Retina (tissue), 1 donor: ENCODE measurements around the gene PUM1.

Experiments used
- DNase-seq: peaks from one replicate; pipeline ENCODE4 v3.0.0-alpha.2; 2016

The PUM1 gene

DNA sequence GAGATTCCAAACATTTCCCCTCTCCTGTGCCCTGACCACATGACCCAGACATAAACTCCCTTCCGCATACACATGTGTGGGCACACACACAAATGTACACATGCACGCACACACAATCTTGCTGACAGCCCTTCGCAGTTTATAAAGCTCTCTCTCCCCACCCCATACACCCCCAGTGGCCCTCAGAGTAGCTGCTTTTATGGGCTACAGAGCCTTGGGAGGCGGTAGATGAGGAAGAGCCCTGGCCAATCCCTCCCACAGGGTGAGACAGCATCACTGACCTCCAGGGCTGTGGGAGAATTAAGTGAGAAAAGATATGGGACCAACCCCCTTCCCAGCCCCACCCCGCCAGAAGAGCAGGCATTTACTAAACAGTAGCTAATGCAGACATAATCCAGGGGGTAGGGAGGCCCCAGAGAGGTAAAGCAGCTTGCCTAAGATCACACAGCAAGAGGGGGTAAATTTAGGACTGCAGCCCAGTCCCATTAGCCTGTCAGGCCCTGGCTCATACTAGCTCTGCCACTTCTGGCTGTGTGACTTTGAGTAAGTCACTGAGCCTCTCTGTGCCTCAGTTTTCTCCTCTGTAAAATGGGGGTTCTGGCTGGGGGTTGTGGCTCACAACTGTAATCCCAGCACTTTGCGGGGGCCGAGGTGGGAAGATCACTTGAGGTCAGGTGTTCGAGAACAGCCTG lies 162.0 kb downstream of the PUM1 start:
- DNase-seq, result no peak

DNA sequence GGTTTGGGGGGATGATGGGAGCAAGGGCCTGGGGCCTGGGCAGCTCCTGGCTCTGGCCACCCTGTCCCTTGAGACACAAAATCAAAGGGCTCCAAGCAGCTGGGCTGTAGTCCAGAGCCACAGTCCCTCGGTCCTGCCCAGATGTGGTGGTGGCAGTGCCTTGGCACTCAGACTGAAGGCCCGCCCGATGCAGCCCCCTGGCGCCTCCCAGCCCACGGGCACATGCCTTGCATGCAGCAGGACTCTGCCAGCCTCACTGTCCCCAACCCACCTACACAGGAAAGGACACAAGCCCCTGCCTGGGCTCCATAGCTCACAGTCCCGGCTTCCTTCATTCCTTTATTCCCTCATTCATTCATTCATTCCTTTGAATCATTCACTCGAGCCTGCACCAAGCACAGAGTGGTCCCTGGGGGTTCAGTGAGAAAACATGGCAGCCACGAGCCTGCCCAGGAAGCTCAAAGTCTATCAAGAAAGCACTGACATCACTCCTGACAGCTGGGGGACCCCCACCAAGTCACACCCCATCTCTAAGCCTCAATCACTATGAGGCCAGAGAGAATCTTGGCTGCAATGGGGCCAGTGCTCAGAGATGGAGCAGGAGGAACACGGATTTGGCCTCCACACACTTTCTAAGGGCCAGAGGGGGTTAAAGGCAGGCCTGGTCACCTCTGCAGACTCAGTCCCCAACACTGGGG lies 162.8 kb downstream of the PUM1 start:
- DNase-seq, result no peak

DNA sequence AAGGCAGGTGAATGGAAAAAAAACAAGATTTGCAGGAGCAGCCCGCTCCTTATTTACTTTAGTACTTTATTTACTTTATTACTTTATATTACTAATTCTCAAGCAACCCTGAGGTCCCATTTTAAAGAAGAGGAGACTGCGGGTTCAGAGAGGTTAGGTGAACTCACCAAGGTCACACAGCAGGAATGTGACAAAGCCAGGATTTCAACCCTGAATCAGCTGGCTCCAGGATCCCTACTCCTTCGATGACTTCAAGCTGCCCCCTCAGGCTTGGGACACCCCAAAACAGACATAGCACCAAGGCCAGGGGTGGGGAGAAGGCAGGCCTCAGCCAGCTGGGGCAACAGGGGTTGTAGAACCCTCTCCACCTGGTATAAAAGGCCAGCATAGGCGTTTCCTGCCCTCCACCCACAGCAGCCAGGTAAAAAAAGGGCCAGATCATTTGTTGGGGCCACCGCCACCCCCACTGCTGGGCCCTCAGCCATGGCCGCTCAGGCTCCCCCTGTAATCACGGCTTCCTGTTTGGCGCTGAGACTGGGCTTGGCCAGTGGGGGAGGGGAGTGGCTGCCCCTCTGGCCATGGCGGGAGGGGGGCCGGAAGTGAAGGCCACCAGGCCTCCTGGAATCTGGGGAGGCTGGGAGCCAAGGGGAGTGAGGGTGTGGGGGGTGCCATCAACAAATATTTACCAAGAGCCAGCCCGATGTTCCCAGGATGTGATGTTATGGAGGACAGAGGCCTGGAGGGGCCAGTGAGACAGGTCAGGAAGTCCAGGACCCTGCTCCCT lies 163.5 kb downstream of the PUM1 start:
- DNase-seq, result no peak

DNA sequence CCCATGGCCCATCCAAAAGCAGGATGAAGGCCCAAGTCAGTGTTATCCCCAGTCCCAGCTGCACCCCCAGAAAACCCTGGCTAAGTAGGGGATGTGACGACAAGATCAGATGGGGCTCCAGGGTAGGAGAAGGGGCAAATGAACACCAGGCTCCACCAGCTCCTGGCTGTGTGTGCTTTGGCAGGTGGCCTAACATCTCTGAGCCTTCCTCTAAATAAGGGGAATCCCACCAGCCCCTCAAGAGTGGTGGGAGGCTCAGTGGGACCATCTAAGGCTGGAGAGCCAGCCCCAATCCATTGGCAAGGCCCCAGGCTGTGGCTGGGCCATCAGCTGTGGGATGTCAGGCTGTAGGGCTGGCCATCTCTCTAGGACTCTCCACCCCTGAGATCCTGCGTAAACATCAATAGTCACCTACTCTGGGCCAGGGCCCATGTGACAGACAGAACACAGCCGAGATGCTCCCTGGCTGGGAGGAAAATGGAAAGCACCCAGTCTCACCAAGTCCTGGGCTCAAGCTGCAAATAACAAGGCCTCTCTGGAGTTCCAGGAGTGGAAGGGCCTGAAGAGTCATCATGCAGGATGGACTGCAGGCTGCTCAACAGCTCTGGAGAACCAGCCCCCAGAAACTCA lies 164.5 kb downstream of the PUM1 start:
- no peak for DNase-seq

DNA sequence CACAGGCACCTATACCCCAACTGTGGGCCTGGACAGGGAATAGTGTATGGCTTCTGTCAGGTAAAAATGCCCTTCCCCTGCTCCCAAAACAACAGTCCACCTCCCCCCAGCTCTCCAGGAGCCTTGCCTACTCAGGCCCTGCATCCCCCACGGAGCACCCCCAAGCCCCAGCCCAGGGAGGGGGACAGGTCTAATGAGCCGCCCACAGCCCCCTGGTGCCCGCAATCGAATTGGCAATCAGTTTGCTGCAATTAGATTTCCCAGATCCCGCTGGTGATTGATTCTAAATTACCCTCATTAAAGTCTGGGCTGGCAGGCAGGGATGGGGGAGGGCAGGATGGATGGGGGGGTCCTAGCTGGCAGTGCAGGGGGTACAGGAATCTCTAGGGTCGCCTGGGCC lies 165.0 kb downstream of the PUM1 start:
- DNase-seq, result no peak

DNA sequence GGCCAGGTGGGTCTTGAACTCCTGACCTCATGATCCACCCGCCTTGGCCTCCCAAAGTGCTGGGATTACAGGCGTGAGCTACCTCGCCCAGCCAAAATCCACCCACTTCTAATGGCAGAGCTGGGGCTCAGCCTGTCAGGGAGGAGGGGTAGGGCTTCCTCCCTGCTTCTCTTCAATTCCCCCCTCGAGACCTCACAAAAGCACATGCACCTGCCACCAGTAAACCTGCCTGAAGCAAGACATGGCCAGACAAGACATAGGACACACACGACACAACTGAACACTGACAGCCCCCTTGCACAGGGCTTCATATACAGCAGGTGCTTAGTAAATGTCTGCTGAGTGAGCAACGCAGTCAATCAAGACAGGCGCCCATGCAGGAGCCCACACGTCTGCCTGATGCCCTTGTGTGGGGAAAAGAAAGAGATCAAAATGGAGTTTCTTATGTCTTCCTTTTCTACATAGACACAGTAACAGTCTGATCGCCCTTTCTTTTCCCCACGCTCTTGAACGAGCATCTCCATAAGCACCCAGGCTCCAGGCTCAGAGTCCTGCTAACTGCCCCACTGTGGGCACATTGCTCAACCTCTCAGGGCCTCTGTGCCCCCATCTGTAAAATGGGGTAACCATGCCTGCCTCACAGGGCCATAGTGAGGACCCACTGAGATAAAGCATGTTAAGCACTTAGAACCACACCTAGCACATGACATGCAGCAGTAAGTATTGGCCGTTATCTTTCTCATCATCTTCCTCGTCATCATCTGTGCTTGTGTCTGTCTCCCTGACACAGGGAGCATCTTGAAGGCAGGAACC lies 165.7 kb downstream of the PUM1 start:
- no peak for DNase-seq

DNA sequence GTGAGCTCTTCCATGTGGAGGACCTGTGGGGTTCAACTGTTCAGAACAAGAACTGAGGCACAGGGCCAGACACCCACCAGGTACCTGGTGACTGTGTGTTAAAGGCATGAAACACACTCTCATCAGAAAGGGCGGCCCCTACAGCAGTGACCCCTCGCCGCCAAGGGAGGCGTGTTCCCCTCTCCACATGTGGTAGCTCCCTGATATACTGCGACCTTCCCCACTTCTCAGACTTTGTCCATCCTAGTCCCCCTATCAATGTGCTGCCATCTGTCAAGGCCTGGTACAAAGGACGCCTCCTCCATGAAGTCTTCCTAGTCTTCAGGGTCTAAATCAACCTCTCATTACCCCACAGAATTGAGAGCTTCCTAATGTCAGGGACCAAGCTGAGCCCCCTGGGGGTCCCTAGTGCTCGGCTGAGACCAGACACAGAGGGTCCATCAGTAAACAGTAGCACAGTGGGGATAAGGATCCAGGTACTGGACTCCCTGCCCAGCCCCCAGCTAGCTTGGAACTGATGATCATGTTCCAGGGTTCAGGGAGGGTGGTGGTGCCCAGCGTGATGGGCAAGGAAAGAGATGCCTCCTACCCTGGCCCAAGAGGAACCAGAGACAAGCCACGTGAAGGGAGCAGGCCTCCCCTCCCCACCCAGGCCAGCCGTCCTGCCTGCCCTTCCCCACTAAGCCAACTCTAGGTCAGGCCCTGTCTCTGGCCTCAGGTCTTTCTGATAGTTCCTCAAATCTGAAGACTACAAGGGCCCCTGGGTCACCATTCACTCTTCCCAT lies 167.3 kb downstream of the PUM1 start:
- no peak for DNase-seq

DNA sequence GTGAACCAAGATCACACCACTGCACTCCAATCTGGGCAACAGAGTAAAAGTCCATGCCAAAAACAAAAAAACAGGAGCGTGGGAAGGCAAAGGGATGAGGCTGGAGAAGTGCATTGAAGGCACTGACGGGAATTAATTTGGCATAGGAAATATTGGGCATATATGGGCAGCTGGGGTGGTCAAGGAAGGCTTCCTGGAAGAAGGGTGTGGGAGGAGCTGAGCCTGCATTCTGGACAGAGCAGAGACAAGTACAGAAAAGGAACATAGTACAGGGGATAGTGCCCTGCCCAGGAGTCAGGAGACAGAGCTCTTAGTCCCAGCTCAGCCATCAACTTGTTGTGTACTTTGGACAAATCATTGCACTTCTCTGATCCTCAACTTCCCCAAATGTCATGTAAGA lies 168.6 kb downstream of the PUM1 start:
- DNase-seq, result no peak

DNA sequence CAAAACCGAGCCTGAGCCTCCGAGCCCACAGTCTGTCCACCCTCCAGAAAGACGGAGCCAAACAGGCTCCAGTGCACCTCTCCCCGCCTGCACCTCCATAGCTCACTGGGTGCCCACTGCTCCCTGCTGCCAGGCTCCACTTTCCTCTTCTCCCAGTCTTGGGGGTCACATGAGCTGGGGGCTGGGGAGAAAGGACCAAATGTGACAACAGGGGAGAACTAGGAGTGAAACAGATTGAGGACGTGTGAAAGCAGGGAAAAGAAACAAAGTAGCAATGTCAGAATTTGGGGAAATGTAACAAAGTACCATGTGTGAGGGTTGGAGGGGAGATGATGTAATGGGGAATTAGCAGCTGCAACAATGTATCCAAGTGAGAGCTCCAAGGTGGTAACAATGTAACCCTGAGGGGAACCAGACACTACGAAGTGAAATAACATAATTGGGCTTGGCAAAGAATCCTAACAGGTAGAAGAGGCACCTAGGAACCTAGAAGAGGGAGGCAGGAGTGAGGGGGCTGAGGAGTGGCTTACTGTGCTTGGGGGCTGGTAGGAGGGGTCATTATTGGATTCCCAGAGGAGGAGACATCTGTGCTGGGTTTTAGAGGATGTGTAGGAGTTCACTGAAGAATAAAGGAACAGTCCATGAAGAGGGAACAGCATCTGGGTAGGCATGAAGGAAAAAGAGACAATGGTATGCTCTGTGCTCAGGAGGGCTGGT lies 169.4 kb downstream of the PUM1 start:
- no peak for DNase-seq

DNA sequence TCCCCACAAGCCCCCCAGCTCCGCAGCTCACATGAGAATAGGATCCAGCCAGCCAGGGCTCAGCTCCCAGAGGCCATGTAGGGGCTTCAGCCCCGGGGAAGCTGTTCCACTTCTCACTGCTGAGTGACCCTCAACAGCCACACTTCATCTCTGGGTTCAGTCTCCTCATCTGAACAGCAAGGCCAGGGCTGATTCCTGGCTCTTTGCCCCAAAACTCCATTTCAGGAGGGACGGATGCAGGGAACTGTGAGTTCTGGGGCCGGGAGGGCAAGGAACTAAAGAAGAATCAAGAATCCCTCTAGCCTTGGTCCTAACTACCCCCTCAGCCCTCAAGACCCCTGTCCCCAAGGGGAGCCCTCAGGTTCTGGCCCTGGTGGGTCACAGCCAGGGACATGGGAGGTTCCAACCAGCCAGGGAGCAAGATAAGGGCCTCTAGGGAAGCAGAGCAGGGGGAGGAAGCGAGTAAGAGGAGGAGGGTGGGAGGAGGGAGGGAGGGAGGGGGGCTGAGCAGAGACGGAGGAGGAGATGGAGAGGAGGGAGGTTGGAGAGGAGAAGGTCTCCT lies 170.1 kb downstream of the PUM1 start:
- no peak for DNase-seq

DNA sequence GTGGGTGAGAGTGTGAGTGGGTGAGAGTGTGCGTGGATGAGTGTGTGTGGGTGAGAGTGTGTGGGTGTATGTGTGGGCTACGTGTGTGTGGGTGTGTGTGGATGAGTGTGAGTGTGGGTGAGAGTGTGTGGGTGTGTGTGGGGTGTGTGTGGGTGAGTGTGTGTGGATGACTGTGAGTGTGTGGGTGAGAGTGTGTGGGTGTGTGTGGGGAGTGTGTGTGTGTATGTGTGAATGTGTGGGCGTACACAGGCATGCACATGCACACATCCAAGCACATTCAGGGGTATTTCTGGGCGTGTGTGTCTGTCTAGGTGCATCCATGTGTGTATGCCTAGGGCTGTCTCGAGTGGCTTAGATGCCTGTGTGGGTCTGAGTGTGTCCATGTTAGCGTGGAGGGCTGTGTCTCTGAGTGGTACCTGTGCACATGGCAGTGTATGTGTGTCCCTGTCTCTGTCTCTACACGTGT lies 171.0 kb downstream of the PUM1 start:
- DNase-seq, result no peak

DNA sequence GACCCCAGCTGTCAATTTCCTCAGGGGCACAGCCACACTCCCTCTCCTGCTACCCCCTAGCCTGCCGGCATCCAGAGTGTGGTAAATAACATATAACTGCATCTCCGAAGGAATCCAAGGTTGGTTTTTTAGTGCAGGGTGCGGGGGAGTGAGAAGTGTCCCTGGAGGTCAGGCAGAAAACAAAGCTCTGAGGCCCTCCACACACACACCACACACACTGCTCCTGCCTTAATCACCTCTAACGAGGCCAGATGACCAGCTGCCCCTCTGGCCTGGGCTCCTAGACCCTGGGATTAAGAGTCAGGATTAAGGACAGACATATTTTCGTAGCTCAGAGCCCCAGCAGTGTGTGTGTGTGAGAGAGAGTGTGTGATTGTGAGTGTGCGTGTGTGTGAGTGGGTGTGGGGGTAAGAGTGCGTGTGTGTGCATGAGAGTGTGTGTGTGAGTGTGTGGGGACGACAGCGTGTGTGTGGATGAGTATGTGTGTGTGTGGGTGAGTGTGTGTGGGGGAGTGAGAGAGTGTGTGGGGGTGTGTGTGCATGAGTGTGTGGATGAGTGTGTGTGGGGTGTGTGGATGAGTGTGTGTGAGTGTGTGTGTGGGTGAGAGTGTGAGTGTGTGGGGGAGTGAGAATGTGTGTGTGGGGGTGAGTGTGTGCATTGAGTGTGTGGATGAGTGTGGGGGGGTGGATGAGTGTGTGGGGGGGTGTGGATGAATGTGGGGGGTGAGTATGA lies 171.6 kb downstream of the PUM1 start:
- DNase-seq, result peak; percentile 56

DNA sequence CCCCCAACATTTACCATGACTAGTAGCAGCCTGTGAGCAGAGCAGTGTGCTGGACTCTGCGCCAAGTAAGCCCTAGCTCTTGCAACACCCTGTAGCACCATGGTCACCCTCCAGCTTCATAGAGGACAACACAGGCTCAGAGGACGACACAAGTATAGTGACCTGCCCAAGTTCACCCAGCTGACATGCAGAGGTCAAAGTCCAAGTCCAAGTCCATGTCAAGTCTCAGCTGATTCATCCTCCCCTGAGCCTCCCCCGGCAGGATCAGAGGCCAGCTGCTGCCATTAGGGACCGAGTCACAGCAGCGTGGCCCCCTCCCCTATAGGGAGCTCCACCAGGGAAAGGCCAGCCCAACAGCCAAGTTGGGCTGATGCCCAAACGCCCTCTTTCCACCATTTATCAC lies 172.8 kb downstream of the PUM1 start:
- DNase-seq, result no peak

DNA sequence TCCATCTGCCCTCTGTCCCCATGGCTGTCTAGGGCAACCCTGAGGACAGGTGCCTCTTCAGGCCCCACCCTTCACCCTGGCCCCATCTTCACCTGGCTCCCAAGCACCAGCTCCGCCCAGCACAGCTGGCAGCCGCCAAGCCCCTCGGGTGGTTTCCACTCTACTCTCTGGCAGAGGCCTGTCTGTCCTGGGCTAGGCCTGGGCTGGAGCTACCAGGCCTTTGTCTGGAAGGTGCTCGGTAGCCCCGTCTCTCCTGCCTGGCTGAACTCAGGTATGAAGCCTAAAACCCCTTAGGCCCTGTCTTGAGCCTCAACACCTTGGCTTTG lies 174.3 kb downstream of the PUM1 start:
- DNase-seq, result no peak

DNA sequence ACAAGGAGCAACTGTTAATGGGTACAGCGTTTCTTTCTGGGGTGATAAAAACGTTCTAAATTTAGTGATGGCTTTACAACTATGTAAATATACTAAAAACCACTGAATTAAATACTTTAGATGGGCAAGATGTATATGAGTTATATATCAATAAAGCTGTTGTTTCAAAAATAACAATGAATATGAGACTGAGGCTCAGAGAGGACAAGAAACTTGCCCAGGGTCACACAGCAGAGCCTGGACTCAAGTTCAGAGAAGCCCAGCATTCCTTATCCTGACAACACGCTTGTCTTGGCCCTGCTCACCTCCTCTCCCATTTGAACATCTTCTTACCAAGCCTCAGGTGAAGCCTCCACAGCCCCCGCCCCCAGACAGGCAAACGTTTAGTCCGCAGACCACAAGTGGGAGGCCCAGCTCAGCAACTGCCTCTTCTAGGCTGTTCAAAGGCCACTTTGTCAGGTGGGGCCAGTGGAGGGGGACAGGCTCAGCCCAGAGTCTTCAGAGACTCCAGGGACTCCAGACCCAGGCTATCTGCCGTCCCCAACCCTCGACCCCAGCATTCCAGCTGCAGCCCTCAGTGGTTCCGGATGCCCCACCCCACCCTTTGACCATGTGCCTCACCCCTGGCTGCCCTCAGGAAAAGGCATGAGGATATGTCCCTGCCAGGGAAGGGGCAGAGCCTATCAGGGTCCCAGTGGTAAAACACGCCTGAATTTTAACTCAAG lies 174.9 kb downstream of the PUM1 start:
- no peak for DNase-seq

DNA sequence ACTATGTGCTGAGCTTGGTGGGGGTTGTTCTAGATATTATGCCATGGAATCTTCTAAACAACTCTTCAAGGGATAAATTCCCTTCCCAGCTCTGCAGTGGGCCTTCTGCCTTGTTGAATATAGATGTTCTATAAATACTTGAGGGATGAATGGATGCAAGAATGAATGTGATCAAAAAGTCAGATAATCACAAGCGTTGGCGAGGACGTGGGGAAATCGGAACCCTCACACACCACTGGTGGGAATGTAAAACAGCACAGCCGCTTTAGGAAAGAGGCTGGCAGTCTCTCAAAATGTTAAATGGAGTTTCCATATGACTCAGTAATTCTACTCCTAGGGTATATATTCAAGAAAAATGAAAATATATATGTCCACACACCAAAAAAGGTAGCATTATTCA lies 176.0 kb downstream of the PUM1 start:
- DNase-seq, result no peak

DNA sequence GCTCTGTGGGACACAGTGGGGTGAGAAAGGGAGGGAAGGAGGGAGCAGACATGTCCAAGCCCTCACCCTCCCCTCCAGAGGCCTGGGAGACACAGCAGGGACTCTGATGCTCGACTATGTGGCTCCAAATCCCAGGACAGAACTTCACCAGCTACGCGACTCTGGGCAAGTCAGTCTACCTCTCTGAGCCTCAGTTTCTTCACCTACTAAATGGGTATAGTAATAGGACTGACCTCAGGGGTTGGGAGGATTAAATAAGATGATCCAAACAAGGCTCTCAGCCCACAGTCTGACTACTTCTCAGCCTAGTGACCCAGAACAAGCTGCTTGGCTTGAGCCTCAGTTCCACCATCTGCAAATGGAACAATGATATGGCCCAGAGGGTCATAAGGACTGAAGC lies 176.5 kb downstream of the PUM1 start:
- no peak for DNase-seq

DNA sequence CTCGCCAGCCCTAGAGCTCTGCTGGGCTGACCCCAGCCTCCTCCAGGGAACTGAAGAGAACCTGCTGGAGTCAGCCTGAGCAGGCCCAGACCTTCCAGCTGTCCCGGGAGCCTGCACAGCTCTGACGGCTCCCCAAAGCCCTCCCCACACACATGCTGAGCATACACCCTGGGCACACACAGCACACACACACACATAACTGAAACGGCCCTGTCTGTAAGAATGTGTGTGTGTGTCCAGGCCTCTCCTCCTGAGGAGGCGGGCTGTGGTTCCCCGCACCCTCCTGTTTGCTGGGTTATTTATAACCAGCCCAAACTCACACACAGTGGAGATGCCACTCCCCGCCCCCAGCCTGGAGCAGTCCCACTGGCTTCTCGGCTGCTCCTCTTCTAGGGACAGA lies 177.1 kb downstream of the PUM1 start:
- DNase-seq, result peak; percentile 28
